ENCODE measurements around the gene ATP2A3. TPM values are rescaled to one million over a fixed set of nuclear protein-coding genes. Genes with fewer than 3 reads are reported as not detected.

The ATP2A3 gene
- total and polyA plus RNA-seq, 7 donors = 3.6 to 158 (median 12.7) TPM

DNA sequence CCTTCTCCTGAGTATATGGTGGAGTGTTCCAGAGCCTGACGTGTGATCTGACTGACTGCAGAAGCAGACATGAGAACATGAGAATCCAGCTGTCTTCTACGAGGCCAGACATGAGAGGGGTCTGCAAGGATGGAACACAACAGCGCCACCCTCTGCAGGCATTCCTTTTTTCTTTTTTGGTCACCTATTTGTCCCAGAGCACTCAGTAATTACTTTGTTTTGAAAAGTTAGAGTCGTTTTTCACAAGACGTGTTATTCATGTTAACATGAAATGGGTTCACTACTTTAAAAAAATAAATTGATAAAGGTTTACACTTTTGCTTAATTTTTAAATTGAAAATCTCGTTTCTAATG lies 43.8 kb upstream of the ATP2A3 start:
- DNase-seq = peak; percentile 22
- H3K27ac ChIP-seq = peak overlapping the region in 2 of 4 donors; percentile 31 to 71
- TF ChIP-seq POLR2A (IDR thresholded peaks at IDR 0.05) = no peak
- no peak for TF ChIP-seq POLR2AphosphoS5 (IDR thresholded peaks at IDR 0.05)
- no peak for TF ChIP-seq CTCF (IDR thresholded peaks at IDR 0.05)
- no peak for TF ChIP-seq EP300 (IDR thresholded peaks at IDR 0.05)
- H3K4me1 ChIP-seq = peaks cover 0 to 17% (median 15%) of the 10 kb centered on the region in 4 donors
- H3K9me3 ChIP-seq = no peaks in the 10 kb centered on the region
- 76 to 78% methylated on average over 6 of the region's 6 CpGs for WGBS, 2 donors
- no peak overlapping the region for H3K4me3 ChIP-seq
- peaks cover 10 to 63% (median 55%) of the 10 kb centered on the region in 4 donors for H3K36me3 ChIP-seq
- intact Hi-C loops (cut with DNase I) = loop anchor here (5.0 kb wide), 1 partner anchor 271 kb away; no protein-coding TSS in a partner anchor
- peaks cover 0 to 4% (median 0%) of the 10 kb centered on the region in 3 donors for H3K27me3 ChIP-seq

- H3K4me3 ChIP-seq = no peak overlapping the region
- peaks cover 0 to 20% (median 15%) of the 10 kb centered on the region in 4 donors for H3K4me1 ChIP-seq
- H3K27me3 ChIP-seq = peaks cover 0 to 4% (median 0%) of the 10 kb centered on the region in 3 donors
- H3K27ac ChIP-seq = peak overlapping the region in 2 of 4 donors; percentile 31 to 71
- no peaks in the 10 kb centered on the region for H3K9me3 ChIP-seq
- no peak for TF ChIP-seq CTCF (IDR thresholded peaks at IDR 0.05)
- no peak for TF ChIP-seq EP300 (IDR thresholded peaks at IDR 0.05)
- no peak for TF ChIP-seq POLR2AphosphoS5 (IDR thresholded peaks at IDR 0.05)
- TF ChIP-seq POLR2A (IDR thresholded peaks at IDR 0.05) = no peak
- WGBS, 2 donors = 92 to 94% methylated on average over 27 of the region's 27 CpGs
- peaks cover 10 to 57% (median 50%) of the 10 kb centered on the region in 4 donors for H3K36me3 ChIP-seq
- DNase-seq = no peak
- intact Hi-C loops (cut with DNase I) = loop anchor here (5.0 kb wide), 1 partner anchor 270 kb away; no protein-coding TSS in a partner anchor
These were observed 43.3 kb upstream of the ATP2A3 start for GRCh38 chr17:4007346-4008081.

DNA sequence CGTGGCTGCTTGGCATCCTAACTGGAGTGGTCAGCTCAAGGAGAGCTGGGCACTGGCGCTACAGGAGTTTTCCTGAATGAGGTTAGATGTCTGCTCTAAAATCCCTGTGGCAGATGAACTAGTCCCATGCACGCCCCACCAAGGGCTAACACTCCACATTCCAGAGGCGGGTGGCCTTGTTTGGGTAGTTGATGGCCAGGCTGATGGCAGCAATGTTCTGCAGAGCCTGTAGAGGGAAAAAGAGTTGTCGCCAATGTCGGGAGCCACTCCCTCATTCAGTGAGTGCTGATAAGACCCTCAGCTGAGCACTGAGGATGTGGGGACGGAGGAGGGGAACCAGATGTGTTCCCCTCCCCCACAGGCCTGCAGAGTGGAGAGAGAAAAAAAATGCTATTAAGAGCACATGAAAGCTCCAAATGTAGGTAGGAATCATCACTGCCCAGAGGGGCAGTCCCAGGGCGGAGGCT lies 42.5 kb upstream of the ATP2A3 start:
- Histone ChIP-seq H3K27me3 (peaks cover 0 to 4% (median 0%) of the 10 kb centered on the region in 3 donors), H3K4me1 (peaks cover 0 to 20% (median 15%) of the 10 kb centered on the region in 4 donors), H3K9me3 (no peaks in the 10 kb centered on the region), H3K4me3 (no peak overlapping the region), H3K27ac (peak overlapping the region in 2 of 4 donors; percentile 10 to 18), H3K36me3 (peaks cover 10 to 50% (median 43%) of the 10 kb centered on the region in 4 donors)
- 77 to 82% methylated on average over 8 of the region's 8 CpGs for WGBS, 2 donors
- intact Hi-C loops (cut with DNase I) = loop anchor here (5.0 kb wide), 1 partner anchor 269 kb away; no protein-coding TSS in a partner anchor
- TF ChIP-seq CTCF (IDR thresholded peaks at IDR 0.05) (no peak), EP300 (IDR thresholded peaks at IDR 0.05) (no peak), POLR2A (IDR thresholded peaks at IDR 0.05) (no peak), POLR2AphosphoS5 (IDR thresholded peaks at IDR 0.05) (no peak)
- DNase-seq = no peak

- Histone ChIP-seq H3K27ac (peak overlapping the region in 1 of 4 donors; percentile 18), H3K9me3 (no peaks in the 10 kb centered on the region), H3K4me1 (peaks cover 0 to 20% (median 15%) of the 10 kb centered on the region in 4 donors), H3K4me3 (no peak overlapping the region), H3K36me3 (peaks cover 10 to 48% (median 39%) of the 10 kb centered on the region in 4 donors), H3K27me3 (peaks cover 0 to 4% (median 0%) of the 10 kb centered on the region in 3 donors)
- peak; percentile 60 for DNase-seq
- TF ChIP-seq CTCF (IDR thresholded peaks at IDR 0.05) (no peak), EP300 (IDR thresholded peaks at IDR 0.05) (no peak), POLR2A (IDR thresholded peaks at IDR 0.05) (no peak)
- WGBS, 2 donors = 84 to 92% methylated on average over 12 of the region's 12 CpGs
- intact Hi-C loops (cut with DNase I) = loop anchor here (5.0 kb wide), 1 partner anchor 269 kb away; no protein-coding TSS in a partner anchor
These were observed 41.9 kb upstream of the ATP2A3 start for GRCh38 chr17:4006165-4006589.
